Right lobe of liver (tissue), 4 donors: ENCODE data around the gene CEP63.

Experiments
- CTCF ChIP-seq, 4 donors: fragments of 200-600 bp in 3 of 4; fragments of 450-650 bp in 1 of 4; IDR thresholded peaks; one replicate each; pipeline versions ENCODE4 v1.5.1 to v1.8.0; 2016 to 2022; ENCODE audit warnings: antibody characterized with exemption in 4 of 4, mild to moderate bottlenecking in 2 of 4
- POLR2A ChIP-seq: fragments of 450-650 bp; IDR thresholded peaks from one replicate; pipeline ENCODE4 v1.6.1; 2017; ENCODE audit warnings: antibody characterized with exemption, mild to moderate bottlenecking
- donor health status: DM: no; HTN: no; CAD: no.
- donor health status: DM: no; HTN: no; CAD: no.
- donor health status: DM: no; HTN: yes; CAD: no.

GRCh38 chr3:134600206-134600605 lies 114.3 kb downstream of the CEP63 start:
- TF ChIP-seq CTCF (IDR thresholded peaks at IDR 0.05): no peak
- no peak for TF ChIP-seq POLR2A
